GF-D8 (cell line): Measurements from ENCODE around the gene PTPN11.
"Not testable (repeated sequence)": the region's sequence is repeated elsewhere in the genome, so short reads cannot be mapped to it uniquely, and the experiment has no call there.

ENCODE experiments used
- DNase-seq: peaks from one replicate; lab custom pipeline; 2025; lab: John Stamatoyannopoulos, UW

The PTPN11 gene

DNA sequence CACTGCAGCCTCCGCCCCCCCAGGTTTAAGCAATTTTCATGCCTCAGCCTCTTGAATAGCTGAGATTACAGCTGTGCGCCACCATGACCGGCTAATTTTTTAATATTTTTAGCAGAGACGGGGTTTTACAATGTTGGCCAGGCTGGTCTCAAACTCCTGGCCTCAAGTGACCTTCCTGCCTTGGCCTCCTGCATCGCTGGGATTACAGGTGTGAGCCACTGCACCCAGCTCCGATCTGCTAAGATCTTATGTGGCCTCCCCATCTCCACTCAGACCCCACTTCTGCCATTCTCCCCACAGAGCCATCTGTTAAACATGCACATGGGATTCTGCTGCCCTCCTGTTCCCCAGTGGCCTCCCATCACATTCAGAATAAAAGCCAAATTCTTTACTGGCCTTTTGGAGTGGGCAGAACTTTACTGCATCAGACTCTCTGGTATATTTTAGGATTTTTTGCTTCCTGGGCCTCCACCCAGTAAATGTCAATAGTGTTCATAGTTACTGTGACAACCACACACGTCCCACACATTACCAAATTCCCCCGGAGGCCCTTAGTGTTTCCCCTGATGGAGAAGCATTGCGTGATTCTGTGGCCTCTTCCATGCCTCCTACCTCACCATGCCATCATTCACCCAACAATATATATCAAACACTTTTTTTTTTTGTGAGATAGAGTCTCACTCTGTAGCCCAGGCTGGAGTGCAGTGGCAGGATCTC lies 96.3 kb downstream of the PTPN11 start:
- no peak for DNase-seq

DNA sequence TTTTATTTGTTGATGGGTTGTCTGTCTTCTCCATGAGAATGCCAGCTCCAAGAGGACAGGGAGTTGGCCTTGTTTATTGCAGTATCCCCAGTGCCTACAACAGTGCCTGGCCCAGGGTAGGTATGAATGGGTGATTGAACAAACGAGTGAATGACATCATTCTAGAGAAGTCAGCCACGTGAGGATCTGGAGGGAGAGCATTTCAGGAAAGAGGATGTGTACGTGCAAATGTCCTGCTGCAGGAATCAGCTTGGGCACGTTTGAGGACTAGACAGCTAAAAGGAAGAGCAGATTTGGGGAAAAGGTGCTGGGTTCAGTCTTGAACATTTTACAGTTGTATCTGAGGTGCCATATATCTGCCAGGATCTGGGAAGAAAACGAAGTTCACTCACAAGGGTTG lies 97.1 kb downstream of the PTPN11 start:
- DNase-seq: no peak

DNA sequence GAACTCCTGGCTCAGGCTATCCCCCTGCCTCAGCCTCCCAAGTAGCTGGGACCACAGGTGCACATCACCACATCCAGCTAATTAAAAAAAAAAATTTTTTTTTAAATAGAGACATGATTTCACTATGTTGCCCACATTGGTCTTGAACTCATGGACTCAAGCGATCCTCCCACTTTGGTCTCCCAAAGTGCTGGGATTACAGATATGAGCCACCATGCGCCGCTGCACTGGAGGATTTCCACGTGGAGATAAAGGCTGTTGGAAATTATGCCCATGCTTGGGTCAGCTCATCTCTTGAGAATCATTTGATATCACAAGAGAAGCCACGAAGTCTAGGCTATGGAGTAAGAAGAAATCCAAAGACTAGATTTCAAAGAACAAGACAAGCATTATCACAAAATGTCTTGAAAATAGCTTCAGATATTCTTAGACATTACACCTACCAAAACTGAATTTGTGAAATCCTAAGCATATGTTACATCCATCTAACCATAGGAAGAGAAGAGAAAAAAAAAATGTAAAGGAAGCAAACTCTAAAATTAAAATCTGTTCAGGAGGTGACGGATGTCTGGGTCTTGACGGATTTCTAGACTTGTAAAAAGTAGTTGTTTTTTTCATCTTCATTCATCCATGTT lies 99.1 kb downstream of the PTPN11 start:
- DNase-seq: no peak

DNA sequence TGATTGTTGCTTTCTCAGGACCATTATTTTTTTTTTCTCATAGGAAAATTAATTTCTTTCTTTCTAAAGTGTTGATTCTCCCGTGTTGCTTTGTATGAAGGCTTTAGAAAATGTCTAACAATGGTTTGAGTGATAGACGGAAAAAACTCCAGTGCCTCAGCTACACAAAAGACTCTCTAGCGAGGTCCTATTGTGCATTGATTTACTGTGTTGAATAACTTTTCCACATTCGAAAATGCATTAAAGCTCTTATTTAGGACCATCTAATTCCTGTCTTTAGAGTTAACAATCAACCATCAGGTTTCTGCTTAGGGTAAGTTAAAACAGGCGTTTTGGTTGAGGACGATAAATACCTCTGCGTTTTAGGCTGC lies 99.6 kb downstream of the PTPN11 start:
- DNase-seq: no peak

DNA sequence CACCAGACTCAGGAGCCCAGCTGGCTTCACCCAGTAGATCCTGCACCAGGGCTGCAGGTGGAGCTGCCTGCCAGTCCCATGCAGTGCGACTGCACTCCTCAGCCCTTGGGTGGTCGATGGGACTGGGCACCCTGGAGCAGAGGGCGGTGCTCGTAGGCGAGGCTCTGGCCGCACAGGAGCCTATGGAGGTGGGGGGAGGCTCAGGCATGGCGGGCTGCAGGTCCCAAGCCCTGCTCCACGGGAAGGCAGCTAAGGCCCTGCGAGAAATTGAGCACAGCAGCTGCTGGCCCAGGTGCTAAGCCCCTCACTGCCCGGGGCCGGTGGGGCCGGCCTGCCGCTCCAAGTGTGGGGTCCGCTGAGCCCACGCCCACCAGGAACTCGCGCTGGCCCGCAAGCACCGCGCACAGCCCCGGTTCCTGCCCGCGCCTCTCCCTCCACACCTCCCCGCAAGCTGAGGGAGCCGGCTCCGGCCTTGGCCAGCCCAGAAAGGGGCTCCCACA lies 101.1 kb downstream of the PTPN11 start:
- DNase-seq: not testable (repeated sequence)

DNA sequence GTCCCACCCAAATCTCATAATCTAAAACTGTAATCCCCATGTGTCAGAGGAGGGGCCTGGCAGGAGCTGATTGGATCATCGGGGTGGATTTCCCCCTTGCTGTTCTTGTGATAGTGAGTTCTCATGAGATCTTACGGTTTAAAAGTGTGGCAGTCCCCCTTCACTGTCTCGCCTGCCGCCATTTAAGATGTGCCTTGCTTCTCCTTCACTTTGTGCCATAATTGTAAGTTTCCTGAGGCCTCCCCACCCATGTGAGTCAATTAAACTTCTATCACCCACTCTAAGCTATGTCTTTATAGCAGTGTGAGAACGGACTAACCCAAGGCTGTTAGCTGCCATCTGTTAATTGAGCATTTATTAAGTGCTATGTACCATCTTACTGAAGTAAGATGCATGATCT lies 105.1 kb downstream of the PTPN11 start:
- no peak for DNase-seq

DNA sequence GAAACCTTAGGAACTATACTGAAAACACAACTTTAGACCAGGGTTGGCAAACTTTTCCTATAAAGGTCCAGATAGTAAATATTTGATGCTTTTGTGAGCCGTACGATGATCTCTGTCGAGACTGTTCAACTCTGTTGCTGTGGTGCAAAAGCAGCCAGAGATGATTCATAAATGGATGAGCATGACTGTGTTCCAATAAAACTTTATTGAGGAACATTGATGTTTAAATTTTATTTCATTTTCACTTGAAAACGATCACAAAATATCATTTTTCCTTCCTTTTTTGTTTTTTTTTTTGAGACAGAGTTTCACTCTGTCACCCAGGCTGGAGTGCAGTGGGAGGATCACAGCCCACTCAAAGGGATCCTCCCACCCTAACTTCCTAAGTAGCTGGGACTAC lies 105.5 kb downstream of the PTPN11 start:
- no peak for DNase-seq

DNA sequence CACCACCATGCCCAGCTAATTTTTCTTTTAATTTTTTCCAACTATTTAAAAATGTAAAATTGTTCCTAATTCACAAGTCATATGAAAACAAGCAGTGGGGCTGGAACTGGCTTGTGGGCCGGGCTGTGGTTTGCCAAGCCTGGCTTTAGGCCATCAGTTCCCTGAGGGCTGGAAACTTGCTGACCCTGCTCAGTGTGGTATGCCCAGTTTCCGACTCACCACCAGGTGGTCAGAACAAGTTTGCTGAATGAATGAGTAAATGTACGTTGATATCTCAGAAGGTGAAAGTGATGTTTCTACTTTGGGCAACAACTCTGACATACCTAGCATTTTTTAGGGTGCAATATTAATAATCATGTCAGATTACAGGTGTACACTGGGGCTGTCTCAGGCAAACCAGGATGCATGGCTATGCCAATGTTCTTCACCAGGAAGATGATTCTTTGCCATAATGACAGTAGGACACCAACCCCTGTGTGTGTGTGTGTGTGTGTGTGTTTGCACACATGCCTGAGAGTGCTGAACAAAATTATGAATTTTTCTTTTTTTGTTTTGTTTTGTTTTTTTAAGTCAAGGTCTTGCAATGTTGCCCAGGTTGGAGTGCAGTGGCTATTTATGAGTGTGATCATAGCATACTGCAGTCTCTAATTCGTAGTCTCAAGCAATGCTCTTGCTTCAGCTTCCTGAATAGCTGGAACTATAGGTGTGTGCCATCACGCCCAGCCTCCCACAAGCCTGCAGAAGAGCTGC lies 106.1 kb downstream of the PTPN11 start:
- no peak for DNase-seq

DNA sequence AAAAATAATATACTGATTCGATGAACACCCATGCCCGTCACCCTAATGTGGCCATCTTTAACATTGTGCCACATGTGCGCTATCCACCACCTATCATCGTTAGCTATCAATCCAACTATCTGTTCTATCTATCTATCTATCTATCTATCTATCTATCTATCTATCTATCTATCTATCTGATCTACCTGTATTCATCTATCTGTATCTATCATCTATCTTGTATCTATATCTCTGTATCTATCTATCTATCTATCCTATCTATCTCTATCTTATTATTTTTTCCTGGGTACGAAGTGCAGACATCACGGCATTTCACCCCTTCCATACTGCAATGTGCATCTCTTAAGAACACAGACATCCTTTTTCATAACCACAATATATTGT lies 106.7 kb downstream of the PTPN11 start:
- no peak for DNase-seq

DNA sequence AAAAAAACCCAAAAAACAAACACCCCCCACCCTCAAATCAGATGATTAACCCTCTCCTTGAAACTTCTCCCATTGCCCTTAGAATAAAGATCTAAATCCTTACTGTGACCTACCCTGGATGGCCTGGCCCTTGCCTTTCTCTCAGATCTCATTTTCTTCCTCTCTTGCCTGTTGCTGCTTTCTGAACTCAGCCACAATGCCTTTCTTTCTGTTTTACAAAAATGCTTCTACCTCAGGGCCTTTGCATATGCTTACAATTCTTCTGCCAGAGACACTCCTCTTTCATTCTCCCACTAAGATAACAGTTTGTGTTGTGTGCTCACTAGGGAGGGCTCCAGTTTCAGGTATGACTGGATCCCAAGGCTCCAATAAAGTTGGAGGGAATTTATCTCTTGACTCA lies 108.3 kb downstream of the PTPN11 start:
- DNase-seq: no peak

DNA sequence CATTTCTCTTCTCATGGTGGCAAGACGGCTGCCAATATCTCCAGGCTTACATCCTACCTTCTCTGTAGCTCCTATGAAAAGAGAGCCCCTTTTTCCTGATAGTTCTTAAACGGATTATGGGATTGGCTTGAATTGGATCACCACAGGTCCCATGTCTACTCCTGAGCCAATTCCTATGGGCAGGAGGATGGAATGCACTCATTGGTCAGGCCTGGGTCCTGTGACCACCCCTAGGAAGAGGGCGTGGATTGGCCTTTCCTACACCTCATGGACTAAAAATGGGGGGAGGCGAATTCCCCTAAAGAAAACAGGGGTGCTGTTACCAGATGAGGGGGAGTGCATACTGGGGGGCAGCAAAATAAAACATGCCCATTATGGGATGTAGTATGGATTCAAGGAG lies 108.8 kb downstream of the PTPN11 start:
- no peak for DNase-seq

DNA sequence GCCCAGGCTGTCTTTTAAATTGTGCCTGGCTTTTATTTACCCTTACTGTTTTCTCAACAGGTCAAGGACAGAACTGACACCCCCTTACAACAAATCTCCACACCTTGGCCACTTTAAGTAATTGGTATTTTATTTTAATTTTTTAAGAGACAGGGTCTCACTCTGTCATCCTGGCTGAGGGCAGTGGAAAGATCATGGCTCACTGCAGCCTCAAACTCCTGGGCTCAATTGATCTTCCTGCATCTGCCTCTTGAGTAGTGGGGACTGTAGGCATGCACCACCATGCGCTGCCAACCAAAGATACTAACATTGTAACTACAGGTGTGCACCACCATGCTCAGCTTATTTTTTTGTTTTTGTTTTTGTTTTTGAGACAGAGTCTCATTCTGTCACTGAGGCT lies 109.8 kb downstream of the PTPN11 start:
- DNase-seq: no peak

DNA sequence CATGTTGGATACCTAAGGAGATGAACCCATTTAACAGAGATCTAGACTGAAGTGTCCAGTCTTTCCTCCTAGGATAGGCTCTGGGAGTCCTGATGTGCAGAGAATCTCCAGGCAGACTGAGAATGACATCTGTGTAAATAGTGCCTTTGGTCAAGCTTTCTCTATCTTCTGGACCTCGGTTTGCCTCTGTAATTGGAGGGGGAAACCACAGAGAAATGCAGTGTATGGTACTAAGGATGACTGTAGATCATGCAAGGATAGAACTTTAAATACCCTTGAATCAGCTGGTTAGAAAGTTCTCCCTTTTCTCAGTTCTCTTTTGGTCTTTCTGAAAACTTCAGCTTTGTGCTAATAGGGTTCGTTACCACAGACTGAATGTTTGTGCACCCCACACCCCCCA lies 112.2 kb downstream of the PTPN11 start:
- DNase-seq: no peak

DNA sequence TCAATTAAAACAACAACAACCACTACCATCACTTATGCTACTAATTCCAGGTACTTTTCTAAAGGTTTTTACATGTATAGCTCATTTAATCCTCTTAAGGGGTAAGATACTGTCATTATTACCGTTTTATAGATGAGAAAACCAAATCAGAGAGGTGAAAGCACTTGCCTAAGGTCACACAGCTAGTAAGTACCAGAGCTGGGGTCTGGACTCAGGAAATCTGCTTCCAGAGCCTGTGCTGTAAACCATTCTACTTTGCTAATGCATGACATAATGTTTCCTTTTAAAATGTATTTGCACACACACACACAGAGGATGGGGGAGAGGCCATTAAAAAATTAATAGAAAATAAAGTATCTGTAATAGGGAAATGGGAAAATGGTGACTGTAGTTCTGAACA lies 113.4 kb downstream of the PTPN11 start:
- DNase-seq: no peak

DNA sequence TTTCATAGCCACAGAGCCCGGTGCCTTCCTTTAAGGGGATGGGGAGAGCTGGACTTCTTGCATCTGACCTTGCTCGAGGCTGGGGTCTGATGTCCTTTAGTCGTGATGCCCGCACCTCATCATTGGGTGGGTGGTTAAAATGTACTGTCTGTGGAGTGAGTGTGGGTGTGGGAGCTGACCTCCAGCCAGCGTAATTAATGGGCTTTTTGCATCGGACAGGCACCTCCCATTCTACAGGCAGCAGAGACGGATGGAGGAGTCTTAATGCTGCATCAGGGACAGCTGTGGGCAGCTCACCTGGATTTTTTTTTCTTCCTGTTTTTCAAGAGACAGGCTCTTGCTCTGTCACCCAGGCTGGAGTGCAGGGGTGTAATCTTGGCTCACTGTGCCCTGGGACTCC lies 114.8 kb downstream of the PTPN11 start:
- DNase-seq: no peak

DNA sequence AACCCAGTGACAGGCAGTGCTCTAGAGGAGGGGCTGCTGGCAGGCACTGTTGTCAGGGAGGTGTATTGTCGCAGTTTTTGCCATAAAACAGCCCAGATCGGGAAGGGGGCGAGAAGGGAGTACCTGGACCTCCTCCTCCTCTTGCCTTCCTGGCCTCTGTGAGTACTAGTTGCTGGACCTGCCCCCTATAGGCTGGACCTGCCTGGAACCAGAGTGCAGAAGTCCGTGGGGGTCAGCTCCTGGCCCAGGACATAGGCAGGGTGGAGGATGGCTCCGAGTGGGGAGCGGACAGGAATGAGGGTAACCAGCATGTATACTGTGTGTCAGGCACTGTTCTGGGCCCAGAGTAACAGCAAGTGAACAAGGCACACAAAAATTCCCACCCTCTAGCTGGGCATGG lies 116.3 kb downstream of the PTPN11 start:
- no peak for DNase-seq

DNA sequence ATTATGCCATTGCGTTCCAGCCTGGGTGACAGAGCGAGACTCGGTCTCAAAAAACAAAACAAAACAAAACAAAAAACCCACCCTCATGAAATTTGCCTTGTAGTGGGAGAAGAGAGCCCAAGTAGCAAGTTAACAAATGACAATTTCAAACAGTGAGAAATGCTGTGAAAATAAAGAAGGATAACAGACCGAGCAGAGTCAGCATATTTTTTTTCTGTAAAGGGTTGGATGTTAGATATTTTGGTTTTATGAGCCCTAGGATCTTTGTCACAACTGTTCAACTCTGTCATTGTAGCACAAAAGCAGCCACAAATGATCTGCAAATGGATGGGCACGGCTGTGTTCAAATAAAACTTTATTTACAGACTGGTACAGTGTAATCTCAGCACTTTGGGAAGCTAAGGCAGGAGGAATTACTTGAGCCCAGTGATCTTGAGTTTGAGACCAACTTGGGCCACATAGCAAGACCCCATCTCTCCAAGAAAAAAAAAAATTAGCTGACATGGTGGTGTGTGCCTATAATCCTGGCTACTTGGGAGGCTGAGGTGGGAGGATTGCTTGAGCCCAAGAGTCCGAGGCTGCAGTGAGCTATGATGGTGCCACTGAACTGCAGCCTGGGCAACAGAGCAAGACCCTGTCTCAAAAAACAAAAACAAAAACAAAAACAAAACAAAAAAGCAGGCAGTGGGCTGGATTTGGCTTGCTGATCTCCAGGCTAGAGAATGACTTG lies 117.1 kb downstream of the PTPN11 start:
- no peak for DNase-seq

DNA sequence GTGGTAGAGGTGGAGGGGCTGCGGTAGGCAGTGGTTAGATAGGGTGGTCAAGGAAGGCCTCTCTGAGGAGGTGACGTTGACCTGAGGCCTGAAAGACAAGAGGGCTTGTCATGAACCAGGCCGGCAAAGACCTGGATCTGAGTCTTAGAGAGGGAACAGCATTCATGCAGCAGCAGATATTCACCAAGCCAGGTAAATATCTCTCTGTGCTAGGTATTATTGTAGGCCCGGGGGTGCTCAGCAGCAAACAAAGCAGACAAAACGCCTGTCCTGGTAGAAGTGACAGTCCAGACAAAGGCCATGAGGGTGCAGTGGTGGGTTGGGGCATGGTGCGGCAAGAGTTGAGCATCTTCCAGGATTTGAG lies 117.6 kb downstream of the PTPN11 start:
- no peak for DNase-seq

DNA sequence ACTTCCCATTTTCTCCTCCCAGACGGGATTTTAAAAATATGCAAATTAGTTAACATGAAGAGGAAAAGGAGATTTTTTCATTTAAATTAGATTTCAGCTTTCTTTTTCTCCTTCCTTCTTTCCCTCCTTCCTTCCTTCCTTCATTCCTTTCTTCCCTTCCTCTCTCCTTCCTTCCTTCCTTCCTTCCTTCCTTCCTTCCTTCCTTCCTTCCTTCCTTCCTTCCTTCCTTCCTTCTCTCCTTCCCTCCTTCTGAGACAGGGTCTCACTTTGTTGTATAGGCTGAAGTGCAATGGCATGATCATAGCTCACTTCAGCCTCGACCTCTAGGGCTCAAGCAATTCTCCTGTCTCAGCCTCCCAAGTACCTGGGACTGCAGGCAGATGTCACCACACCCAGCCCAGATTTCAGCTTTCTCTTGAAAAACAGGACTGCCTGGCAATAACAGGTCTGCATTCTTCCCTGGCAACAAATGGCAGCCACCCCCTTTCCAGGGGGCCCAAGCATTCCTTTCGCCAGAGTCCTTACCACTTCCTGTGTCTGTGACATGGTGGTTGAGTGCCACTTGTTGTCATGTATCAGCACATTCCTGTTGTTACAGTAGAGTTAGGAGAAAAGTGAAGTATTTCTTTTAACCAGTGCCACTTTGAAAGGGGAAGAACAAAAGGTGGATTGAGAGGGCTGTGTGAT lies 119.1 kb downstream of the PTPN11 start:
- no peak for DNase-seq

DNA sequence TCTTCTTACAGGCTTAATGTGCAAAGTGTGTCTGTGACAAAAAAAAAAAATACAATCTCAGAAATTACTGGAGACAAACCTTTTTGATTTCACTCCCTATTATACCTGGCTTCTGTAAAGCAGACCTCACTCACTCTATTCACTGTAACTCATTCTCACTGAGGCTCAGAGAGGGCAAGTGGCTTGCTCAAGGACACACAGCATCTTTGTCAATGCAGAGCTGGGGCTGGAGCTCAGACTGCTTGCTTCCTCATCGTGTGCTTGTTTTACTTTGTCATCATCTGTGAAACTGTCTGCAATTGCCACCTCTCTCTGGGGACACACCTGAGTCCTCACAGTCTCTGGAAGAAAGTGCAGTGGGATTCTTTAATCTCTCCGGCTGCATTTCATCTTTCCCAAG lies 120.0 kb downstream of the PTPN11 start:
- no peak for DNase-seq

DNA sequence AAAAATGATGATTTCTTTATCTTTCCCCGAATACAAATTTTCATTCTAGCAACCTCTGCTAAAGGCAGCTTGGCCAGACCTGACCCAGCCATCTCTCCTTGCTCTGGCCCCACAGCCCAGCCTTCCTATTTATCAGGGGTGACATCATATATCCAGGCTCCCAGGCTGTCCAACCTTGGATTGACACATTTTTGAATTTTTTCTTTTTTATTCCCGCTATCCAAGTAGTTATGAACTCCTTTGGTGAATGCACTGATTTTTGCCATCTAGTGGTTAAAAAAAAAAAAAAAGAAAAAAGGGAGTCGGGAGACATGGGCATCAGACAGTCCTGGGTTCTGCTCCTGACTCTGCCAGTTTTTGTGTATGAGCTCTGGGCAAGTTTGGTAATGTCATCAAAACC lies 120.5 kb downstream of the PTPN11 start:
- DNase-seq: no peak

DNA sequence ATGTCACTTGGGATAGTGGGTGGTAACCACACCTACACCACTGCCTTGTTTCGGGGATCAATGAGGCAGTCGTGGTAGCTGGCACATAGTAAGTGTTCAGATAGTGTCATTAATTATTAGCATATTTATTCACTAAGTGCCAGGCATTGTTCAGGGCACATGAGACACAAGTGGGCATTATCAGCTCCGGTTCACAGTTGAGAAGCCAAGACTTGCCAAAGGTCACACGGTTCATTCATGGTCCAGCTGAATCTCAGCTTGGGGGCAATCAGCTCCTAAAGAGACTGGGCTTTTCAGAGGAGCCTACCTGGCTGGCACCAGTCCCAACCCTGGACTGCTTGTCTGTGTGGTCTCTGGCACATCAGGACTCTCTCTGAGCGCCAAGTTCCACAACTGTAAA lies 121.3 kb downstream of the PTPN11 start:
- DNase-seq: no peak
